H1 (cell line): ENCODE data around the gene CAGE1. TPM values are rescaled to one million over a fixed set of nuclear protein-coding genes. Genes with fewer than 3 reads are reported as not detected.

Experiments used
- CTCF ChIA-PET: fragments of 300-600 bp; sonication (Branson Sonifier 250); formaldehyde crosslinking; loops from one replicate; lab custom pipeline; 2021; ENCODE audit not compliant: partially characterized antibody; lab: Charles Lee
- POLR2A ChIA-PET: fragments of 300-600 bp; sonication (Branson Sonifier 250); formaldehyde crosslinking; loops from one replicate; lab custom pipeline; 2021; ENCODE audit warnings: inconsistent platforms; ENCODE audit not compliant: partially characterized antibody; lab: Charles Lee
- DNase-seq, 2 experiments: peaks; one replicate each; pipeline versions ENCODE4 v3.0.0 to v3.0.0-alpha.2; 2010 to 2022; ENCODE audit warnings: low spot score in 2 of 2, low read depth in 1 of 2, mixed read lengths in 1 of 2
- FAIRE-seq: peaks from 2 replicates; lab custom pipeline; 2011; peaks lifted over from hg19 to GRCh38; lab: Jason Lieb, UNC
- H2AFZ ChIP-seq: 2 replicates; pipeline ENCODE4 v1.8.1; 2012; ENCODE audit warnings: low read length, inconsistent platforms
- H2AK5ac ChIP-seq: 2 replicates; pipeline ENCODE4 v1.6.1; 2013; ENCODE audit warnings: low read depth, low read length
- H2BK120ac ChIP-seq: replicated peaks from 2 replicates; pipeline ENCODE3; 2013; ENCODE audit warnings: low read depth, low read length, inconsistent platforms
- H2BK12ac ChIP-seq: 2 replicates; pipeline ENCODE4 v1.6.1; 2013; ENCODE audit warnings: low read depth, low read length
- H2BK15ac ChIP-seq: 2 replicates; pipeline ENCODE4 v1.6.1; 2013; ENCODE audit warnings: low read length
- H2BK20ac ChIP-seq: 2 replicates; pipeline ENCODE4 v1.6.1; 2013; ENCODE audit warnings: low read length
- H2BK5ac ChIP-seq: 2 replicates; pipeline ENCODE4 v1.6.1; 2013; ENCODE audit warnings: low read depth, low read length
- H3K14ac ChIP-seq: 2 replicates; pipeline ENCODE4 v1.6.1; 2013; ENCODE audit warnings: inconsistent platforms; ENCODE audit not compliant: insufficient read length
- H3K18ac ChIP-seq: 2 replicates; pipeline ENCODE4 v1.6.1; 2013; ENCODE audit warnings: low read length; ENCODE audit errors: extremely low read depth
- H3K23ac ChIP-seq: 2 replicates; pipeline ENCODE4 v1.6.1; 2013; ENCODE audit warnings: inconsistent platforms; ENCODE audit not compliant: insufficient read length
- H3K23me2 ChIP-seq: 2 replicates; pipeline ENCODE4 v1.6.1; 2013; ENCODE audit warnings: low read depth, low read length
- H3K27ac ChIP-seq: 2 replicates; pipeline ENCODE4 v1.6.1; 2011; ENCODE audit warnings: low read depth, low read length, inconsistent platforms
- H3K27me3 ChIP-seq, 4 experiments: replicated peaks in 1 of 4; 1 replicate in 1 of 4; 2 replicates in 3 of 4; pipeline versions ENCODE4 v1.6.1 to v1.8.1; 2011 to 2013; ENCODE audit warnings: low read length in 3 of 4, mild to moderate bottlenecking in 3 of 4, inconsistent platforms in 2 of 4, mixed read lengths in 2 of 4, moderate library complexity in 1 of 4; ENCODE audit not compliant: control insufficient read depth in 3 of 4, insufficient read depth in 3 of 4; ENCODE audit errors: extremely low read depth in 1 of 4
- H3K36me3 ChIP-seq, 4 experiments: 2 replicates each; pipeline versions ENCODE4 v1.6.1 to v1.8.1; 2011 to 2013; ENCODE audit warnings: mild to moderate bottlenecking in 4 of 4, low read length in 3 of 4, moderate library complexity in 2 of 4, control low read depth in 1 of 4, inconsistent platforms in 1 of 4; ENCODE audit not compliant: insufficient read depth in 4 of 4, control insufficient read depth in 2 of 4
- H3K4ac ChIP-seq: replicated peaks from 2 replicates; pipeline ENCODE3; 2013; ENCODE audit warnings: low read length, low read depth, mixed read lengths, inconsistent platforms; ENCODE audit not compliant: insufficient read length
- H3K4me1 ChIP-seq, 4 experiments: replicated peaks in 1 of 4; 1 replicate in 1 of 4; 2 replicates in 3 of 4; pipeline versions ENCODE4 v1.6.1 to v1.8.1; 2011 to 2013; ENCODE audit warnings: low read length in 3 of 4, inconsistent platforms in 2 of 4, mixed read lengths in 1 of 4; ENCODE audit not compliant: insufficient read depth in 4 of 4, control insufficient read depth in 3 of 4
- H3K4me2 ChIP-seq, 2 experiments: 2 replicates each; pipeline versions ENCODE4 v1.6.1 to v1.8.1; 2011 to 2013; ENCODE audit warnings: low read depth in 2 of 2, low read length in 2 of 2, control low read depth in 1 of 2, inconsistent platforms in 1 of 2, mild to moderate bottlenecking in 1 of 2; ENCODE audit not compliant: insufficient read depth in 1 of 2
- H3K4me3 ChIP-seq, 4 experiments: fragments of 200-600, 300-600 bp in 1 of 4; sonication (generic), shearing (Covaris generic), sonication (Bioruptor Twin) in 1 of 4; 2 replicates each; pipeline versions ENCODE4 v1.5.1 to v1.8.1; 2011 to 2016; ENCODE audit warnings: low read length in 4 of 4, low read depth in 3 of 4, control low read depth in 2 of 4, inconsistent platforms in 2 of 4, mild to moderate bottlenecking in 2 of 4, mixed read lengths in 1 of 4, moderate library complexity in 1 of 4; ENCODE audit not compliant: insufficient read depth in 2 of 4; ENCODE audit errors: extremely low read depth in 1 of 4
- H3K56ac ChIP-seq: replicated peaks from 2 replicates; pipeline ENCODE3; 2013; ENCODE audit warnings: low read depth, mild to moderate bottlenecking, mixed read lengths, low read length, inconsistent platforms; ENCODE audit not compliant: insufficient read length
- H3K79me1 ChIP-seq: 2 replicates; pipeline ENCODE4 v1.6.1; 2013; ENCODE audit warnings: low read depth, low read length, control low read depth
- H3K79me2 ChIP-seq, 2 experiments: 2 replicates each; pipeline versions ENCODE4 v1.6.1 to v1.8.1; 2012 to 2013; ENCODE audit warnings: low read length in 2 of 2, mild to moderate bottlenecking in 2 of 2, inconsistent platforms in 1 of 2; ENCODE audit not compliant: insufficient read depth in 2 of 2, control insufficient read depth in 1 of 2
- H3K9ac ChIP-seq, 4 experiments: replicated peaks in 1 of 4; 1 replicate in 1 of 4; 2 replicates in 3 of 4; pipeline versions ENCODE4 v1.6.1 to v1.8.1; 2011 to 2013; ENCODE audit warnings: low read depth in 3 of 4, low read length in 3 of 4, control low read depth in 2 of 4, mild to moderate bottlenecking in 2 of 4, moderate library complexity in 2 of 4, inconsistent platforms in 1 of 4; ENCODE audit errors: extremely low read depth in 1 of 4
- H3K9me3 ChIP-seq, 2 experiments: 2 replicates each; pipeline versions ENCODE4 v1.6.1 to v1.8.1; 2012 to 2013; ENCODE audit warnings: mild to moderate bottlenecking in 2 of 2, moderate library complexity in 2 of 2, control low read depth in 1 of 2, inconsistent platforms in 1 of 2, low read depth in 1 of 2, low read length in 1 of 2, mixed read lengths in 1 of 2; ENCODE audit not compliant: insufficient read depth in 2 of 2
- H4K20me1 ChIP-seq, 2 experiments: replicated peaks in 1 of 2; 2 replicates each; pipeline versions ENCODE3 to v1.8.1; 2011 to 2013; ENCODE audit warnings: inconsistent platforms in 2 of 2, low read length in 2 of 2, mild to moderate bottlenecking in 1 of 2; ENCODE audit not compliant: insufficient read depth in 2 of 2, control insufficient read depth in 1 of 2
- H4K5ac ChIP-seq: 2 replicates; pipeline ENCODE4 v1.6.1; 2013; ENCODE audit warnings: low read length, low read depth, mixed read lengths, inconsistent platforms; ENCODE audit not compliant: insufficient read length
- H4K8ac ChIP-seq: 2 replicates; pipeline ENCODE4 v1.8.0; 2013; ENCODE audit warnings: mild to moderate bottlenecking, moderate library complexity, low read length, inconsistent platforms; ENCODE audit not compliant: insufficient read depth; ENCODE audit errors: extremely low read depth
- H4K91ac ChIP-seq: replicated peaks from 2 replicates; pipeline ENCODE3; 2013; ENCODE audit warnings: low read length, mixed read lengths, inconsistent platforms; ENCODE audit not compliant: insufficient read length
- CHD1 ChIP-seq: IDR thresholded peaks from 2 replicates; pipeline ENCODE4 v1.6.1; 2012; ENCODE audit warnings: low read depth, low read length, improper control_type of control experiment
- SAP30 ChIP-seq: fragments of 300-600 bp; sonication (generic); IDR thresholded peaks from 2 replicates; pipeline ENCODE4 v1.7.1; 2012; ENCODE audit warnings: low read length, moderate library complexity, mild to moderate bottlenecking, inconsistent platforms; ENCODE audit not compliant: insufficient read depth, insufficient replicate concordance
- WGBS, 2 experiments: shearing (Covaris generic) in 1 of 2; methylation state at CpG; one replicate each; pipeline versions ENCODE4 v1.1.6 to v1.1.7; 2013 to 2015; ENCODE audit warnings: low lambda C conversion rate in 2 of 2, mixed read lengths in 2 of 2, inconsistent platforms in 1 of 2, low coverage in 1 of 2, missing lambda C conversion rate in 1 of 2; ENCODE audit not compliant: insufficient replicate concordance in 2 of 2, insufficient coverage in 1 of 2, insufficient read length in 1 of 2; ENCODE audit errors: extremely low coverage in 1 of 2, missing lambda C conversion rate in 1 of 2; 5-methylcytosine and 5-hydroxymethylcytosine counted together
- polyA plus RNA-seq, 7 experiments: library from polyadenylated mRNA; depleted of rRNA in 3 of 7; stranded (reverse) in 5 of 7; unstranded in 2 of 7; fragments of >200 nt in 5 of 7; fragments of 200-250 nt in 2 of 7; gene quantifications; 1 replicate in 5 of 7; 2 replicates in 1 of 7; 4 replicates in 1 of 7; pipeline versions ENCODE4 v1.2.1 to v1.2.3, GENCODE V29; 2011 to 2013; ENCODE audit warnings: missing spikeins in 2 of 7, mixed read lengths in 2 of 7
- total RNA-seq: library from RNA; stranded (reverse); fragmentation: NEBNext Ultra II Directional; extraction: Animal tissue kit (Norgen Biotek cat#: 25700); gene quantifications from 2 replicates; pipeline ENCODE4 v1.2.1, GENCODE V29; 2021

The CAGE1 gene
- total and polyA plus RNA-seq, 2 of the 8 experiments (the other 6 are each of a cell fraction or from before 2014, with no cell fraction given): 0.09 TPM; not detected in 1

- CTCF ChIA-PET: interaction anchor here (1.2 to 1.5 kb wide), 2 partner anchors 34 to 37 kb away, joined by 3 to 4 read pairs; no protein-coding TSS in a partner anchor
- WGBS, 2 experiments: 14% methylated on average over 17 of the region's 17 CpGs; no CpG with 5 or more reads in 1 of the 2 experiments
- H3K9me3 ChIP-seq: no peaks in the 10 kb centered on the region
These were observed 77.5 kb downstream of the CAGE1 start for GRCh38 chr6:7311917-7312615.

More at GRCh38 chr6:7311917-7312615, 77.5 kb downstream of the CAGE1 start:
- Histone ChIP-seq H3K27ac (peak overlapping the region; percentile 69; the same call in 1 of the 2 replicates), H3K4me1 (no peaks in the 10 kb centered on the region; a peak in 1 of 7 replicates), H3K14ac (no peak overlapping the region), H2BK5ac (peak overlapping the region; percentile 50; the same call in 1 of the 2 replicates), H2AFZ (no peak overlapping the region), H3K23me2 (peaks cover 4% of the 10 kb centered on the region; the same call in 1 of the 2 replicates), H3K79me1 (peaks cover under 1% of the 10 kb centered on the region; the same call in 1 of the 2 replicates), H4K20me1 (peaks cover 0 to 6% of the 10 kb centered on the region in 2 experiments), H3K79me2 (peaks cover 0 to 45% of the 10 kb centered on the region in 2 experiments; a peak in 3 of 4 replicates), H4K5ac (peak overlapping the region; percentile 62), H3K4ac (no peak overlapping the region), H4K91ac (no peak overlapping the region), H3K4me2 (peak overlapping the region; percentile 61 to 84), H2BK120ac (no peak overlapping the region), H3K36me3 (peaks cover 5 to 29% (median 21%) of the 10 kb centered on the region in 4 experiments), H3K9ac (peak overlapping the region; percentile 85 to 97 (median 88)), H4K8ac (peak overlapping the region; percentile 91), H2AK5ac (no peak overlapping the region), H3K18ac (no peak overlapping the region), H2BK12ac (no peak overlapping the region), H3K56ac (peak overlapping the region; percentile 59), H2BK20ac (no peak overlapping the region), H3K23ac (no peak overlapping the region), H3K4me3 (peak overlapping the region; percentile 66 to 97 (median 83)), H2BK15ac (no peak overlapping the region), H3K27me3 (no peaks in the 10 kb centered on the region)
- TF ChIP-seq CHD1 (no peak), SAP30 (peak; percentile 39)
- FAIRE-seq (no peak), DNase-seq (no peak)
- POLR2A ChIA-PET: interaction anchor here (0.8 to 1.4 kb wide), 4 partner anchors 14 to 53 kb away, joined by 3 read pairs; no protein-coding TSS in a partner anchor
